ENCODE data around the gene FEM1C.
A peak's percentile ranks its signal among the peaks of the same experiment; 100 is the strongest.

The FEM1C gene

DNA sequence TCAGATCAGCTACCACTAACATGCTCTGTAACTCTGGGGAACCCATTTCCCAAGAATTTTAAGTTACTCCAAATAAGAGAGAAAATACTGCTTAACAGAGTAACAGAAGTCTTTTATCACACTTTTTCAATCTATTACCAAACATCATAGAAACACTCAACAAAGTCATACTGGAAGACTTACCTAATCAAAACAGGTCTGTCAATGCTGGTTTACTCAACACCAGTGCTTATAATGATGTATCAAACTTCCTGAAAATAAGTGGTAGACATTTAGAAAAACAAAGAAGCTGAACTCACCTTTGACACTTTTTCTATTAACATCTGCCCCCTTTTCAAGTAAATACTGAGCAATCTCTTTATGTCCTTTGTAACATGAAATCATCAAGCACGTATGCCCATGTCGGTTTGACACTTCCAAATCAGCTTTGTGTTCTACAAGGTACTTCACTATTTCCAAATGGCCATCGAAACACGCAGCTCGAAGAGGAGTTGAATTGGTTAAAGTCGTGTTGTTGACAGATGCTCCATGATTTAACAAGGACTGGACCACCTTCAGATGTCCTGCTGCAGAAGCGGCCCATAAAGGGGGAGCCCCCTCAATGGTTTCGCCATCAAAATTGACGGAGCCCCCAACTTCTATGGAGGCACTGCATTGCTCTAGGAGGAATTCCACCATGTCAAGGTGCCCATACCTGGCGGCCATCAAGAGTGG is 1.8 kb downstream of the FEM1C start:
- Histone ChIP-seq H3K36me3 (ENCODE audit: insufficient read depth, low read length) (no peaks in the 10 kb centered on the region), H3K4me1 (ENCODE audit: insufficient read depth, low read length, poor library complexity, severe bottlenecking) (peaks cover 8% of the 10 kb centered on the region), H3K4me2 (ENCODE audit: low read depth, low read length, poor library complexity, severe bottlenecking) (peak overlapping the region; percentile 84), H4K20me1 (ENCODE audit: insufficient read depth, low read length, poor library complexity, severe bottlenecking) (peaks cover 59% of the 10 kb centered on the region), H3K9me3 (ENCODE audit: insufficient read depth, low read depth, low read length) (peaks cover 4% of the 10 kb centered on the region; the same call in 1 of the 2 replicates), H3K9ac (ENCODE audit: low read depth, low read length, poor library complexity, severe bottlenecking) (peak overlapping the region; percentile 89), H3K4me3 (ENCODE audit: low read length, poor library complexity, severe bottlenecking) (peak overlapping the region; percentile 85), H3K79me2 (ENCODE audit: insufficient read depth, low read length) (peaks cover 62% of the 10 kb centered on the region), H3K27me3 (ENCODE audit: insufficient read depth, low read length, poor library complexity, severe bottlenecking) (no peaks in the 10 kb centered on the region), H3F3A (ENCODE audit: low read depth) (no peaks in the 10 kb centered on the region), H2AFZ (ENCODE audit: low read length) (no peak overlapping the region), H3K9me2 (replicated peaks; ENCODE audit: low read depth, low read length) (no peaks in the 10 kb centered on the region)
- no peak for TF ChIP-seq EZH2phosphoT487 (IDR thresholded peaks at IDR 0.05; ENCODE audit: borderline replicate concordance)
- TF ChIP-seq, protein P1, sequence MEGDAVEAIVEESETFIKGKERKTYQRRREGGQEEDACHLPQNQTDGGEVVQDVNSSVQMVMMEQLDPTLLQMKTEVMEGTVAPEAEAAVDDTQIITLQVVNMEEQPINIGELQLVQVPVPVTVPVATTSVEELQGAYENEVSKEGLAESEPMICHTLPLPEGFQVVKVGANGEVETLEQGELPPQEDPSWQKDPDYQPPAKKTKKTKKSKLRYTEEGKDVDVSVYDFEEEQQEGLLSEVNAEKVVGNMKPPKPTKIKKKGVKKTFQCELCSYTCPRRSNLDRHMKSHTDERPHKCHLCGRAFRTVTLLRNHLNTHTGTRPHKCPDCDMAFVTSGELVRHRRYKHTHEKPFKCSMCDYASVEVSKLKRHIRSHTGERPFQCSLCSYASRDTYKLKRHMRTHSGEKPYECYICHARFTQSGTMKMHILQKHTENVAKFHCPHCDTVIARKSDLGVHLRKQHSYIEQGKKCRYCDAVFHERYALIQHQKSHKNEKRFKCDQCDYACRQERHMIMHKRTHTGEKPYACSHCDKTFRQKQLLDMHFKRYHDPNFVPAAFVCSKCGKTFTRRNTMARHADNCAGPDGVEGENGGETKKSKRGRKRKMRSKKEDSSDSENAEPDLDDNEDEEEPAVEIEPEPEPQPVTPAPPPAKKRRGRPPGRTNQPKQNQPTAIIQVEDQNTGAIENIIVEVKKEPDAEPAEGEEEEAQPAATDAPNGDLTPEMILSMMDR (conservative IDR thresholded peaks at IDR 0.05; ENCODE audit: low read length): no peak

DNA sequence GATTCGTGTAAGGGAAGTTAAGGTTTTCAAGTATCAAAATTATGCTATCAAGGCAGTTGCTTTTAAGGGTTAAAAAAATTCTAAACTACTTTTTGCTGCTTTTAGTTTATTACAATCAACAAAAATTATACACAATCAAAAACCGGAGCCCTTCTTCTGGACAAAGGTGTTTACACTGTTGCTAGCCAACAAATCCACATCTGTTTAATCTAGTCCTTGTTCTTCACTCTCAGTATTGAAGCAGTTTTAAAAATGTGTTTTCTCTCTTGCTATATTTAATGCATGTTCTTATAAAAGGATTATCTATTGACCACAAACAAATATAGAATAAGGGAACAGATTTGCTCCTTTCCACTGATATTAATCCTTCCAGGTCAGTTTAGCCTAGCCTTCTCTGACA is 2.5 kb downstream of the FEM1C start:
- no peak for TF ChIP-seq EZH2phosphoT487 (IDR thresholded peaks at IDR 0.05; ENCODE audit: borderline replicate concordance)
- TF ChIP-seq, protein P1 (conservative IDR thresholded peaks at IDR 0.05; ENCODE audit: low read length): no peak
- Histone ChIP-seq H3K27me3 (ENCODE audit: insufficient read depth, low read length, poor library complexity, severe bottlenecking) (no peaks in the 10 kb centered on the region), H3K9me2 (replicated peaks; ENCODE audit: low read depth, low read length) (no peaks in the 10 kb centered on the region), H4K20me1 (ENCODE audit: insufficient read depth, low read length, poor library complexity, severe bottlenecking) (peaks cover 66% of the 10 kb centered on the region), H3K4me3 (ENCODE audit: low read length, poor library complexity, severe bottlenecking) (peak overlapping the region; percentile 85), H3K79me2 (ENCODE audit: insufficient read depth, low read length) (peaks cover 69% of the 10 kb centered on the region), H3K9ac (ENCODE audit: low read depth, low read length, poor library complexity, severe bottlenecking) (peak overlapping the region; percentile 89), H3K36me3 (ENCODE audit: insufficient read depth, low read length) (no peaks in the 10 kb centered on the region), H3K9me3 (ENCODE audit: insufficient read depth, low read depth, low read length) (peaks cover 4% of the 10 kb centered on the region; the same call in 1 of the 2 replicates), H3F3A (ENCODE audit: low read depth) (no peaks in the 10 kb centered on the region), H2AFZ (ENCODE audit: low read length) (no peak overlapping the region), H3K4me1 (ENCODE audit: insufficient read depth, low read length, poor library complexity, severe bottlenecking) (peaks cover 11% of the 10 kb centered on the region), H3K4me2 (ENCODE audit: low read depth, low read length, poor library complexity, severe bottlenecking) (peak overlapping the region; percentile 84)

DNA sequence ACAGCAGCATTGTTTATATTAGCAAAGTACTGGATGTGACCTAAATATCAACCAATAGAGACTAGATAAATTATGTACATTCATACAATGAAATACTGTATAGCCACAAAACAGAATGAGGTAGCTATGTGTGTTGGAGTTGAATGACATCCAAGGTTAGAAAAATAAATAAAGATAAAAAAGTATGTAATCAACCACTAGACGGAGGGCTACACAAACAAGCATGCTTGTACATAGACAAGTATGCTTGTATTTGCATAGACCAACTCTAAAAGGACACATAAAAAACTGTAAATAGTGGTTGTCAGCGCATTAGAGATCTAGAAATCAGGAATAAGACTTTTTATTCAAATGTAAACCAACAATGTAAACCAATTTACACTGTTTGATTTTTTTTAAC is 3.0 kb downstream of the FEM1C start:
- Histone ChIP-seq H3K9me2 (replicated peaks; ENCODE audit: low read depth, low read length) (no peaks in the 10 kb centered on the region), H3K4me3 (ENCODE audit: low read length, poor library complexity, severe bottlenecking) (peak overlapping the region; percentile 85), H3K9me3 (ENCODE audit: insufficient read depth, low read depth, low read length) (peaks cover 4% of the 10 kb centered on the region; the same call in 1 of the 2 replicates), H3K79me2 (ENCODE audit: insufficient read depth, low read length) (peaks cover 74% of the 10 kb centered on the region), H3K9ac (ENCODE audit: low read depth, low read length, poor library complexity, severe bottlenecking) (peak overlapping the region; percentile 89), H2AFZ (ENCODE audit: low read length) (no peak overlapping the region), H3K4me2 (ENCODE audit: low read depth, low read length, poor library complexity, severe bottlenecking) (peak overlapping the region; percentile 84), H4K20me1 (ENCODE audit: insufficient read depth, low read length, poor library complexity, severe bottlenecking) (peaks cover 71% of the 10 kb centered on the region), H3F3A (ENCODE audit: low read depth) (no peaks in the 10 kb centered on the region), H3K36me3 (ENCODE audit: insufficient read depth, low read length) (no peaks in the 10 kb centered on the region), H3K27me3 (ENCODE audit: insufficient read depth, low read length, poor library complexity, severe bottlenecking) (no peaks in the 10 kb centered on the region), H3K4me1 (ENCODE audit: insufficient read depth, low read length, poor library complexity, severe bottlenecking) (peaks cover 16% of the 10 kb centered on the region)
- TF ChIP-seq, protein P1 (conservative IDR thresholded peaks at IDR 0.05; ENCODE audit: low read length): no peak
- no peak for TF ChIP-seq EZH2phosphoT487 (IDR thresholded peaks at IDR 0.05; ENCODE audit: borderline replicate concordance)
